Measurements from ENCODE around the gene CLSTN2. TPM values are rescaled to one million over a fixed set of nuclear protein-coding genes. Genes with fewer than 3 reads are reported as not detected.

The CLSTN2 gene
- total RNA-seq, 1 experiment from 2014 or later: 0.02 TPM

DNA sequence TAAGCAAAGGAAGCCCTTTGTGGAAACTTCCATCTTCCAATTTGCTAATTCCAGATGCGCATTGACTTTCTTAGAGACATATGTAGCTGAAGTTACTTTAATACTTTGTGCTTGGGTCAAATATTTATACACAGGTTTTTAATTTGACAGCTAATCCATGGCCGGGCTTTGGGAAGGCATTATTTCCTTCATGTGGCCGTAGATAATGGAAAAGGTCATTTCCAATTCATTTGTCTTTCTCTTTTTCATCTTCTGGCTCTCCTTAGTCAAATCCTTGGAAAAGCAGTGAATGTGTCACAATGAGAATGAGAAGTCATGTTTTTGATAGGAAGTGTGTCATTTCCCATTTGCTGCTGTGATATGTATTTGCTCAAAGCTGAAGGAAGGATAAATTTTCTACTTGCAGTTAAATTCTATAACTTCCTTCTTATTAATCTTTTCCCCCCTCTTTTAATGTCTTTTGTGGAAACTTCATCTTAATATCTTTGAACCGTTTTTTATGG, 323.3 kb downstream of the CLSTN2 start:
- no TSS peak for BruUV-seq (replicated peaks)
- H3K9me3 ChIP-seq (ENCODE audit: control insufficient read depth in 1 of 2, insufficient read depth in 1 of 2, low read depth in 1 of 2, low read length in 2 of 2): no peaks in the 10 kb centered on the region
- no peak overlapping the region for H3K4me2 ChIP-seq (ENCODE audit: low read length)
- no peaks in the 10 kb centered on the region for H3K9me2 ChIP-seq (ENCODE audit: insufficient read depth)
- no peak overlapping the region for H3K4me3 ChIP-seq (replicated peaks in 1 of 2; ENCODE audit: low read depth in 1 of 2, low read length in 2 of 2)
- H3K79me2 ChIP-seq (ENCODE audit: insufficient read depth, low read length): no peaks in the 10 kb centered on the region
- no peak for TF ChIP-seq RAD21 (IDR thresholded peaks at IDR 0.05; ENCODE audit: low read depth)
- TF ChIP-seq POLR2AphosphoS5 (IDR thresholded peaks at IDR 0.05; ENCODE audit: low read depth, low read length): no peak
- TF ChIP-seq MAX (IDR thresholded peaks at IDR 0.05): no peak
- TF ChIP-seq EZH2 (IDR thresholded peaks at IDR 0.05): no peak
- no peak for TF ChIP-seq JUND (IDR thresholded peaks at IDR 0.05)
- TF ChIP-seq CEBPB (IDR thresholded peaks at IDR 0.05; ENCODE audit: low read depth): no peak
- no peak for TF ChIP-seq SRF (IDR thresholded peaks at IDR 0.05; ENCODE audit: low read depth)
- no peaks in the 10 kb centered on the region for H4K20me1 ChIP-seq (ENCODE audit: insufficient read depth)
- intact Hi-C loops (cut with micrococcal nuclease): no loop called here
- ATAC-seq (no peak), DNase-seq (ENCODE audit: low read depth, low spot score) (no peak)
- no peak overlapping the region for H2AFZ ChIP-seq (ENCODE audit: low read depth, low read length, poor library complexity, severe bottlenecking)
- no peaks in the 10 kb centered on the region for H3K36me3 ChIP-seq (ENCODE audit: control insufficient read depth in 1 of 2, insufficient read depth in 2 of 2, low read length in 2 of 2)
- RAD21 ChIA-PET (ENCODE audit: low non-redundant PET in 1 of 2, low total read pairs in 2 of 2, uncharacterized antibody in 2 of 2, unreplicated experiment in 2 of 2): no interaction called here
- CTCF ChIA-PET: no interaction called here
- H3K27ac ChIP-seq (ENCODE audit: low read depth, low read length): no peak overlapping the region
- no peaks in the 10 kb centered on the region for H3K4me1 ChIP-seq (ENCODE audit: control insufficient read depth in 1 of 2, insufficient read depth in 2 of 2, low read length in 2 of 2)
- no peak overlapping the region for H3K9ac ChIP-seq (ENCODE audit: low read length)
- POLR2A ChIA-PET: no interaction called here
- H3K27me3 ChIP-seq (ENCODE audit: insufficient read depth, low read length): peaks cover 10% of the 10 kb centered on the region; the same call in 1 of the 2 replicates

DNA sequence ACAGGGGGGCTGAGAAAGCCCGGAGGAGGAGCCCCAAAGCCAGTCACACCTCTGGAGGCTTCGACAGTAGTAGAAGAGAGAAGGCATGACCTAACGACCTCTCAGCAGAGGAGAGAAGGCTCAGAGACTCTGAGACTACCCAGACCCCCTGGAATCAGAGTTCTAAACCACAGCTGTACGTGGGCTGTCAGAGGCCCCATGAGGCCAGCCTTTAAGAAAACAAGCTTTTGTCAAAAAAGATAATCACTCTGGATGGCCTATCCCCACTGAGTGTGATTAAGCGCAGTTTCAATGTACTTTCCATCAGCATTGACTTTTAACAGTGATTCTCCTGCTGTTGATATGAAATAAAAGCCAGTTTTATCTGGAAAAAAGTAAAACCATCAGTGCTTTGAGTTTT, 330.3 kb downstream of the CLSTN2 start:
- ChIA-PET POLR2A (no interaction called here), CTCF (no interaction called here), RAD21 (ENCODE audit: low non-redundant PET in 1 of 2, low total read pairs in 2 of 2, uncharacterized antibody in 2 of 2, unreplicated experiment in 2 of 2) (no interaction called here)
- Histone ChIP-seq H3K27me3 (ENCODE audit: insufficient read depth, low read length) (peaks cover 36% of the 10 kb centered on the region), H3K9me2 (ENCODE audit: insufficient read depth) (no peaks in the 10 kb centered on the region), H3K4me1 (ENCODE audit: control insufficient read depth in 1 of 2, insufficient read depth in 2 of 2, low read length in 2 of 2) (no peaks in the 10 kb centered on the region), H3K9me3 (ENCODE audit: control insufficient read depth in 1 of 2, insufficient read depth in 1 of 2, low read depth in 1 of 2, low read length in 2 of 2) (no peaks in the 10 kb centered on the region), H3K4me3 (replicated peaks in 1 of 2; ENCODE audit: low read depth in 1 of 2, low read length in 2 of 2) (no peak overlapping the region), H3K9ac (ENCODE audit: low read length) (no peak overlapping the region), H3K27ac (ENCODE audit: low read depth, low read length) (no peak overlapping the region), H4K20me1 (ENCODE audit: insufficient read depth) (no peaks in the 10 kb centered on the region), H3K36me3 (ENCODE audit: control insufficient read depth in 1 of 2, insufficient read depth in 2 of 2, low read length in 2 of 2) (no peaks in the 10 kb centered on the region), H2AFZ (ENCODE audit: low read depth, low read length, poor library complexity, severe bottlenecking) (no peak overlapping the region), H3K79me2 (ENCODE audit: insufficient read depth, low read length) (no peaks in the 10 kb centered on the region), H3K4me2 (ENCODE audit: low read length) (no peak overlapping the region)
- ATAC-seq: no peak
- DNase-seq (ENCODE audit: low read depth, low spot score): no peak
- BruUV-seq (replicated peaks): no TSS peak
- intact Hi-C loops (cut with micrococcal nuclease): no loop called here
- TF ChIP-seq EZH2 (IDR thresholded peaks at IDR 0.05): no peak
- no peak for TF ChIP-seq MAX (IDR thresholded peaks at IDR 0.05)
- no peak for TF ChIP-seq CBX3 (IDR thresholded peaks at IDR 0.05; ENCODE audit: low read depth)
- no peak for TF ChIP-seq ZNF274 (IDR thresholded peaks at IDR 0.05; ENCODE audit: low read depth, low read length)
- no peak for TF ChIP-seq SP1 (IDR thresholded peaks at IDR 0.05; ENCODE audit: low read depth)
- no peak for TF ChIP-seq EZH2phosphoT487 (IDR thresholded peaks at IDR 0.05; ENCODE audit: borderline replicate concordance)
- no peak for TF ChIP-seq YY1 (IDR thresholded peaks at IDR 0.05; ENCODE audit: extremely low read depth, insufficient replicate concordance, low read depth, low read length)

Measured in HCT116 (cell line).